Left lung (tissue), 10 donors: Measurements from ENCODE around the gene USP20. TPM values are rescaled to one million over a fixed set of nuclear protein-coding genes. Genes with fewer than 3 reads are reported as not detected.
"Not testable (repeated sequence)": the region's sequence is repeated elsewhere in the genome, so short reads cannot be mapped to it uniquely, and the experiment has no call there.

Experiments used
- ATAC-seq: fragments of 200-7000 bp; cut with Tn5 transposase; one replicate; pipeline ENCODE4 v1.9.1; 2020; ENCODE audit warnings: moderate library complexity
- DNase-seq, 4 donors: peaks; one replicate each; pipeline ENCODE4 v3.0.0-alpha.2; 2013 to 2020
- H3K27ac ChIP-seq, 2 donors: fragments of 200-600 bp; sonication (generic) in 1 of 2; one replicate each; pipeline versions ENCODE4 v1.5.0 to v1.8.0; 2020 to 2021
- H3K27me3 ChIP-seq, 2 donors: fragments of 200-600 bp; sonication (generic) in 1 of 2; one replicate each; pipeline versions ENCODE4 v1.5.0 to v1.8.0; 2020 to 2021
- H3K36me3 ChIP-seq, 2 donors: fragments of 200-600 bp; sonication (generic) in 1 of 2; one replicate each; pipeline versions ENCODE4 v1.5.0 to v1.8.0; 2020 to 2021
- H3K4me1 ChIP-seq, 2 donors: fragments of 200-600 bp; one replicate each; pipeline ENCODE4 v1.8.0; 2021
- H3K4me3 ChIP-seq, 2 donors: fragments of 200-600 bp; sonication (generic) in 1 of 2; one replicate each; pipeline versions ENCODE4 v1.5.0 to v1.8.0; 2020 to 2021; ENCODE audit warnings: mild to moderate bottlenecking in 1 of 2
- H3K9me3 ChIP-seq, 2 donors: fragments of 200-600 bp; sonication (generic) in 1 of 2; one replicate each; pipeline versions ENCODE4 v1.5.0 to v1.8.0; 2020 to 2021
- CTCF ChIP-seq, 2 donors: fragments of 200-600 bp; sonication (generic) in 1 of 2; IDR thresholded peaks; one replicate each; pipeline versions ENCODE4 v1.5.0 to v1.8.0; 2021; ENCODE audit warnings: antibody characterized with exemption in 2 of 2
- intact Hi-C, 2 donors: fragments of 100-400 bp; cut with DNase I; formaldehyde crosslinking; loops; one replicate each; pipeline versions ENCODE4 v1.11.2 to v1.14.2; 2022
- polyA plus RNA-seq, 6 donors: library from polyadenylated mRNA; unstranded; fragments of 120-200 nt; gene quantifications; one replicate each; pipeline ENCODE4 v1.2.1, GENCODE V29; 2013; ENCODE audit not compliant: insufficient read length in 6 of 6
- total RNA-seq, 2 donors: library from RNA; stranded (reverse); fragmentation: NEBNext Ultra II Directional; extraction: Animal tissue kit (Norgen Biotek cat#: 25700); gene quantifications; one replicate each; pipeline ENCODE4 v1.2.1, GENCODE V29; 2021
- donor health status: DM: no; HTN: yes; CAD: no.
- donor health status: DM: no; HTN: no; CAD: no.

USP20 gene
- total and polyA plus RNA-seq, 8 donors, result 16.7 to 24.6 (median 21.6) TPM

- peaks cover 0 to 4% of the 10 kb centered on the region in 2 donors for H3K36me3 ChIP-seq
- intact Hi-C loops, result loop anchor here in 1 of 2 donors (10.0 kb wide), 1 partner anchor 157 kb away; the partner anchor contains the start of gene FNBP1
- ATAC-seq (no peak), DNase-seq (no peak)
- no peaks in the 10 kb centered on the region for H3K9me3 ChIP-seq
- TF ChIP-seq CTCF (IDR thresholded peaks at IDR 0.05), result no peak
- peaks cover 5 to 88% of the 10 kb centered on the region in 2 donors for H3K4me1 ChIP-seq
- H3K27ac ChIP-seq, result peak overlapping the region; percentile 75 to 96
- H3K27me3 ChIP-seq, result no peaks in the 10 kb centered on the region
- peak overlapping the region in 1 of 2 donors; percentile 13 for H3K4me3 ChIP-seq
Observed at GRCh38 chr9:129887334-129888292, 52.4 kb downstream of the USP20 start.

GRCh38 chr9:129888293-129889121, 53.2 kb downstream of the USP20 start:
- no peaks in the 10 kb centered on the region for H3K9me3 ChIP-seq
- no peaks in the 10 kb centered on the region for H3K27me3 ChIP-seq
- H3K27ac ChIP-seq, result peak overlapping the region; percentile 75 to 96
- no peak for TF ChIP-seq CTCF (IDR thresholded peaks at IDR 0.05)
- H3K36me3 ChIP-seq, result peaks cover 0 to 4% of the 10 kb centered on the region in 2 donors
- no peak for ATAC-seq
- H3K4me1 ChIP-seq, result peaks cover 5 to 94% of the 10 kb centered on the region in 2 donors
- peak overlapping the region in 1 of 2 donors; percentile 13 for H3K4me3 ChIP-seq
- DNase-seq, result peak in 2 of 4 donors; percentile 73 to 92
- intact Hi-C loops, result loop anchor here in 1 of 2 donors (10.0 kb wide), 1 partner anchor 156 kb away; the partner anchor contains the start of gene FNBP1

GRCh38 chr9:129889122-129889940, 54.1 kb downstream of the USP20 start:
- Histone ChIP-seq H3K36me3 (peaks cover 0 to 5% of the 10 kb centered on the region in 2 donors), H3K27ac (peak overlapping the region; percentile 75 to 96), H3K4me3 (peak overlapping the region in 1 of 2 donors; percentile 13), H3K4me1 (peaks cover 0 to 85% of the 10 kb centered on the region in 2 donors), H3K27me3 (no peaks in the 10 kb centered on the region), H3K9me3 (no peaks in the 10 kb centered on the region)
- DNase-seq, result no peak
- no peak for TF ChIP-seq CTCF (IDR thresholded peaks at IDR 0.05)
- intact Hi-C loops, result loop anchor here in 1 of 2 donors (10.0 kb wide), 1 partner anchor 155 kb away; the partner anchor contains the start of gene FNBP1
- no peak for ATAC-seq

- Histone ChIP-seq H3K27ac (peak overlapping the region; percentile 13 to 96), H3K9me3 (no peaks in the 10 kb centered on the region), H3K4me3 (peak overlapping the region in 1 of 2 donors; percentile 26), H3K36me3 (peaks cover 0 to 13% of the 10 kb centered on the region in 2 donors), H3K27me3 (no peaks in the 10 kb centered on the region), H3K4me1 (peaks cover 0 to 77% of the 10 kb centered on the region in 2 donors)
- DNase-seq (peak in 2 of 4 donors; percentile 69 to 85), ATAC-seq (peak; percentile 1)
- TF ChIP-seq CTCF (IDR thresholded peaks at IDR 0.05), result no peak
- intact Hi-C loops, result loop anchor here in 1 of 2 donors (10.0 kb wide), 1 partner anchor 155 kb away; the partner anchor contains the start of gene FNBP1
Observed at GRCh38 chr9:129889941-129890717, 54.9 kb downstream of the USP20 start.

DNA sequence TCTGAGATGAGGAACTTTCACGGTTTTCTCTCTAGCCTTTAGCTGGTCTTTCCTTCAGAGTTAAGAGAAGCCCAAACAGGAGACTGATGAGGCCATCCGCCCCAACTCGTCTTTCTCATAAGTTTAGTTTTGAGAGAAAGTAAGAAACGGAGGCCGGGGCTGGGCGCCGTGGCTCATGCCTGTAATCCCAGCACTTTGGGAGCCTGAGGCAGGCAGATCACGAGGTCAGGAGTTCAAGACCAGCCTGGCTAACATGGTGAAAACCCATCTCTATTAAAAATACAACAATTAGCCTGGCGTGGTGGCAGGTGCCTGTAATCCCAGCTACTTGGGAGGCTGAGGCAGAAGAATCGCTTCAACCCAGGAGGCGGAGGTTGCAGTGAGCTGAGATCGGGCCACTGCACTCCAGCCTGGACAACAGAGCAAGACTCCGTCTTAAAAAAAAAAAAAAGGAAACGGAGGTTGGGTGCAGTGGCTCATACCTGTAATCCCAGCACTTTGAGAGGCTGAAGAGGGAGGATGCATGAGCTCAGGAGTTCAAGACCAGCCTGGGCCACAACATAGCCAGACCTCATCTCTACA, 55.6 kb downstream of the USP20 start:
- Histone ChIP-seq H3K4me3 (peak overlapping the region in 1 of 2 donors; percentile 26), H3K36me3 (peaks cover 0 to 20% of the 10 kb centered on the region in 2 donors), H3K27ac (peak overlapping the region; percentile 13 to 96), H3K4me1 (peaks cover 0 to 71% of the 10 kb centered on the region in 2 donors)
- ATAC-seq, H3K27me3 ChIP-seq, H3K9me3 ChIP-seq, intact Hi-C loops, DNase-seq: not testable (repeated sequence)
